Stimulated activated CD4-positive, alpha-beta T cell treated with anti-CD3 and anti-CD28 coated beads, Interleukin-2, amount 100 ng/mL, for 4 hours (primary cell): ENCODE measurements around the gene FGF3.
"Not testable (repeated sequence)": the region's sequence is repeated elsewhere in the genome, so short reads cannot be mapped to it uniquely, and the experiment has no call there.

Source experiments
- DNase-seq: peaks from one replicate; pipeline ENCODE4 v3.0.0-alpha.2; 2020; ENCODE audit warnings: low read depth

FGF3 gene

DNA sequence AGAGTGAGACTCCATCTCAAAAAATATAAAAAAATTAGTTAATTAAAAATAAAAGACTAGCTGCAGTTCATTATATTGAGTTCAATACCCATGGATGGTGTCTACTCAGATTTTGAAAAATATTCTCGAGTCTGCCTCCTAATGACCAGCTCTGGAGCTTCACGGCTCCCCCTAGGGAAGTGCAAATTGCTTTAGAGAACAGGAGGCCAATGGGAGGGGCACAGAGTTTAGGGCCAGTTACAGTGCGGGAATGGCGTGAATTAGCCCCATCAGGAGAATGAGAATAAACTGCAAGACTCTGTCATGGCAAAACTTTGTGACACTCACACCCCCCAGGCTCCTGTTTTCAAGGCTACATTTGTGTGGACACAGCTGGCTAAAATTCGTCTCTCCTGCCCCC, 48.7 kb downstream of the FGF3 start:
- DNase-seq: no peak

DNA sequence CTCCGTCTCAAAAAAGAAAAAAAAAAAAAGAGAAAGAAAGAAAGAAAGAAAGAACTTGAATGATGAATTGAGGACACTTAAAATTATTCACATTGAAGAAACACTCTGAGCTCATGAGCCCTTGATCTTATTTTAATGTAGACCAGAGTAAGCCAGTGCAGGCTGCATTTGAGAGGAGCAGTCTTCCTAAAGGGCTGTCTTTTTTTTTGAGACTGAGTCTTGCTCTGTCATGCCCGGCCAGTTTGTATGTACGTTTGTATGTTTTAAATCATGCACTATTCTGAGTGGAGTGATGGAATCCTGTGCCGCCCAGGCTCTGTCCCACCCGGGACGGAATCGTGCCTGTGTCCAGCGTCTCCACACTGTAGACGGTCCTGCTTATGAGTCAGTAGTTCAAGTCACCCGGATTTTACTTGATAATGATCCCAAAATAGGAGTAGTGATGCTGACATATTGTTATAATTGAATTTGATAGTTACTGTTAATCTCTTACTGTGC, 53.7 kb downstream of the FGF3 start:
- no peak for DNase-seq

DNA sequence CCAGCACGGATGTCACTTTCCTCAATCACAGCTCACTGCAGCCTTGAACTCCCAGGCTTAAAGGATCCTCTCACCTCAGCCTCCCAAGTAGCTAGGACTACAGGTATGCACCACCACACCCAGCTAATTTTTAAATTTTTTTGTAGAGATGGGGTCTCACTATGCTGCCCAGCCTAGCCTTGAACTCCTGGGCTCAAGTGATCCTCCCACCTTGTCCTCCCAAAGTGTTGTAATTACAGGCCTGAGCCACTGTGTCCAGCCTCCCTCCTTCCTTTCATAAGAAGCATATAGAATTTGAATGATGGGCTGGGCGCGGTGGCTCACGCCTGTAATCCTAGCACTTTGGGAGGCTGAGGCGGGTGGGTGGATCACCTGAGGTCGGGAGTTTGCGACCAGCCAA, 54.3 kb downstream of the FGF3 start:
- DNase-seq: not testable (repeated sequence)

DNA sequence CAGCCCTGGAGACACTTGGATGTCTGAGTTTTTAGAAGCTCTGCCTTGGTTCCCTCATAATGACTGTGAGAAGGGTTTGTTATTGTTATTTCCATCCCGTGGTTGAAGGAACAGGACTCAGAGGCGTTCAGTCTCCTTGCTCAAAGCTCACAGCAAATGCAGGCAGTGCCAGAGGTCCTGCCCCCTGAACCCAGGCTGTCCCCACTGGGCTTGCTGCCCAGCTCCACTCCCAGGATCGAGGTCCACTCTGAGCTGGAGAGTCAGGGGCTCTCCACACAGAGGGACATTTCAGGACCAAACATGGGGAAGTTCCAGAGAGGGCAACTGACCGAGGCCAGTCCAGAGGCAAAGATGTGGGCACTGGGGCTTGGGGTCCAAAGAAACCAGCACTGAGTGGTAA, 58.9 kb downstream of the FGF3 start:
- no peak for DNase-seq
